H1 (cell line): ENCODE measurements around the gene LAG3. TPM values are rescaled to one million over a fixed set of nuclear protein-coding genes. Genes with fewer than 3 reads are reported as not detected.

Source experiments
- CTCF ChIA-PET: fragments of 300-600 bp; sonication (Branson Sonifier 250); formaldehyde crosslinking; loops from one replicate; lab custom pipeline; 2021; ENCODE audit not compliant: partially characterized antibody; lab: Charles Lee
- POLR2A ChIA-PET: fragments of 300-600 bp; sonication (Branson Sonifier 250); formaldehyde crosslinking; loops from one replicate; lab custom pipeline; 2021; ENCODE audit warnings: inconsistent platforms; ENCODE audit not compliant: partially characterized antibody; lab: Charles Lee
- DNase-seq, 2 experiments: peaks; one replicate each; pipeline versions ENCODE4 v3.0.0 to v3.0.0-alpha.2; 2010 to 2022; ENCODE audit warnings: low spot score in 2 of 2, low read depth in 1 of 2, mixed read lengths in 1 of 2
- FAIRE-seq: peaks from 2 replicates; lab custom pipeline; 2011; peaks lifted over from hg19 to GRCh38; lab: Jason Lieb, UNC
- H2AFZ ChIP-seq: 2 replicates; pipeline ENCODE4 v1.8.1; 2012; ENCODE audit warnings: low read length, inconsistent platforms
- H2AK5ac ChIP-seq: 2 replicates; pipeline ENCODE4 v1.6.1; 2013; ENCODE audit warnings: low read depth, low read length
- H2BK120ac ChIP-seq: replicated peaks from 2 replicates; pipeline ENCODE3; 2013; ENCODE audit warnings: low read depth, low read length, inconsistent platforms
- H2BK12ac ChIP-seq: 2 replicates; pipeline ENCODE4 v1.6.1; 2013; ENCODE audit warnings: low read depth, low read length
- H2BK15ac ChIP-seq: 2 replicates; pipeline ENCODE4 v1.6.1; 2013; ENCODE audit warnings: low read length
- H2BK20ac ChIP-seq: 2 replicates; pipeline ENCODE4 v1.6.1; 2013; ENCODE audit warnings: low read length
- H2BK5ac ChIP-seq: 2 replicates; pipeline ENCODE4 v1.6.1; 2013; ENCODE audit warnings: low read depth, low read length
- H3K14ac ChIP-seq: 2 replicates; pipeline ENCODE4 v1.6.1; 2013; ENCODE audit warnings: inconsistent platforms; ENCODE audit not compliant: insufficient read length
- H3K18ac ChIP-seq: 2 replicates; pipeline ENCODE4 v1.6.1; 2013; ENCODE audit warnings: low read length; ENCODE audit errors: extremely low read depth
- H3K23ac ChIP-seq: 2 replicates; pipeline ENCODE4 v1.6.1; 2013; ENCODE audit warnings: inconsistent platforms; ENCODE audit not compliant: insufficient read length
- H3K23me2 ChIP-seq: 2 replicates; pipeline ENCODE4 v1.6.1; 2013; ENCODE audit warnings: low read depth, low read length
- H3K27ac ChIP-seq: 2 replicates; pipeline ENCODE4 v1.6.1; 2011; ENCODE audit warnings: low read depth, low read length, inconsistent platforms
- H3K27me3 ChIP-seq, 4 experiments: replicated peaks in 1 of 4; 1 replicate in 1 of 4; 2 replicates in 3 of 4; pipeline versions ENCODE4 v1.6.1 to v1.8.1; 2011 to 2013; ENCODE audit warnings: low read length in 3 of 4, mild to moderate bottlenecking in 3 of 4, inconsistent platforms in 2 of 4, mixed read lengths in 2 of 4, moderate library complexity in 1 of 4; ENCODE audit not compliant: control insufficient read depth in 3 of 4, insufficient read depth in 3 of 4; ENCODE audit errors: extremely low read depth in 1 of 4
- H3K36me3 ChIP-seq, 4 experiments: 2 replicates each; pipeline versions ENCODE4 v1.6.1 to v1.8.1; 2011 to 2013; ENCODE audit warnings: mild to moderate bottlenecking in 4 of 4, low read length in 3 of 4, moderate library complexity in 2 of 4, control low read depth in 1 of 4, inconsistent platforms in 1 of 4; ENCODE audit not compliant: insufficient read depth in 4 of 4, control insufficient read depth in 2 of 4
- H3K4ac ChIP-seq: replicated peaks from 2 replicates; pipeline ENCODE3; 2013; ENCODE audit warnings: low read length, low read depth, mixed read lengths, inconsistent platforms; ENCODE audit not compliant: insufficient read length
- H3K4me1 ChIP-seq, 4 experiments: replicated peaks in 1 of 4; 1 replicate in 1 of 4; 2 replicates in 3 of 4; pipeline versions ENCODE4 v1.6.1 to v1.8.1; 2011 to 2013; ENCODE audit warnings: low read length in 3 of 4, inconsistent platforms in 2 of 4, mixed read lengths in 1 of 4; ENCODE audit not compliant: insufficient read depth in 4 of 4, control insufficient read depth in 3 of 4
- H3K4me2 ChIP-seq, 2 experiments: 2 replicates each; pipeline versions ENCODE4 v1.6.1 to v1.8.1; 2011 to 2013; ENCODE audit warnings: low read depth in 2 of 2, low read length in 2 of 2, control low read depth in 1 of 2, inconsistent platforms in 1 of 2, mild to moderate bottlenecking in 1 of 2; ENCODE audit not compliant: insufficient read depth in 1 of 2
- H3K4me3 ChIP-seq, 4 experiments: fragments of 200-600, 300-600 bp in 1 of 4; sonication (generic), shearing (Covaris generic), sonication (Bioruptor Twin) in 1 of 4; 2 replicates each; pipeline versions ENCODE4 v1.5.1 to v1.8.1; 2011 to 2016; ENCODE audit warnings: low read length in 4 of 4, low read depth in 3 of 4, control low read depth in 2 of 4, inconsistent platforms in 2 of 4, mild to moderate bottlenecking in 2 of 4, mixed read lengths in 1 of 4, moderate library complexity in 1 of 4; ENCODE audit not compliant: insufficient read depth in 2 of 4; ENCODE audit errors: extremely low read depth in 1 of 4
- H3K56ac ChIP-seq: replicated peaks from 2 replicates; pipeline ENCODE3; 2013; ENCODE audit warnings: low read depth, mild to moderate bottlenecking, mixed read lengths, low read length, inconsistent platforms; ENCODE audit not compliant: insufficient read length
- H3K79me1 ChIP-seq: 2 replicates; pipeline ENCODE4 v1.6.1; 2013; ENCODE audit warnings: low read depth, low read length, control low read depth
- H3K79me2 ChIP-seq, 2 experiments: 2 replicates each; pipeline versions ENCODE4 v1.6.1 to v1.8.1; 2012 to 2013; ENCODE audit warnings: low read length in 2 of 2, mild to moderate bottlenecking in 2 of 2, inconsistent platforms in 1 of 2; ENCODE audit not compliant: insufficient read depth in 2 of 2, control insufficient read depth in 1 of 2
- H3K9ac ChIP-seq, 4 experiments: replicated peaks in 1 of 4; 1 replicate in 1 of 4; 2 replicates in 3 of 4; pipeline versions ENCODE4 v1.6.1 to v1.8.1; 2011 to 2013; ENCODE audit warnings: low read depth in 3 of 4, low read length in 3 of 4, control low read depth in 2 of 4, mild to moderate bottlenecking in 2 of 4, moderate library complexity in 2 of 4, inconsistent platforms in 1 of 4; ENCODE audit errors: extremely low read depth in 1 of 4
- H3K9me3 ChIP-seq, 2 experiments: 2 replicates each; pipeline versions ENCODE4 v1.6.1 to v1.8.1; 2012 to 2013; ENCODE audit warnings: mild to moderate bottlenecking in 2 of 2, moderate library complexity in 2 of 2, control low read depth in 1 of 2, inconsistent platforms in 1 of 2, low read depth in 1 of 2, low read length in 1 of 2, mixed read lengths in 1 of 2; ENCODE audit not compliant: insufficient read depth in 2 of 2
- H4K20me1 ChIP-seq, 2 experiments: replicated peaks in 1 of 2; 2 replicates each; pipeline versions ENCODE3 to v1.8.1; 2011 to 2013; ENCODE audit warnings: inconsistent platforms in 2 of 2, low read length in 2 of 2, mild to moderate bottlenecking in 1 of 2; ENCODE audit not compliant: insufficient read depth in 2 of 2, control insufficient read depth in 1 of 2
- H4K5ac ChIP-seq: 2 replicates; pipeline ENCODE4 v1.6.1; 2013; ENCODE audit warnings: low read length, low read depth, mixed read lengths, inconsistent platforms; ENCODE audit not compliant: insufficient read length
- H4K8ac ChIP-seq: 2 replicates; pipeline ENCODE4 v1.8.0; 2013; ENCODE audit warnings: mild to moderate bottlenecking, moderate library complexity, low read length, inconsistent platforms; ENCODE audit not compliant: insufficient read depth; ENCODE audit errors: extremely low read depth
- H4K91ac ChIP-seq: replicated peaks from 2 replicates; pipeline ENCODE3; 2013; ENCODE audit warnings: low read length, mixed read lengths, inconsistent platforms; ENCODE audit not compliant: insufficient read length
- BRCA1 ChIP-seq: IDR thresholded peaks from 2 replicates; pipeline ENCODE4 v1.6.1; 2012; ENCODE audit warnings: low read depth, low read length, improper control_type of control experiment
- NANOG ChIP-seq: IDR thresholded peaks from 2 replicates; pipeline ENCODE4 v1.6.1; 2011; ENCODE audit warnings: low read length, low read depth, mild to moderate bottlenecking, inconsistent platforms; ENCODE audit not compliant: insufficient read depth, poor library complexity, severe bottlenecking
- PHF8 ChIP-seq: fragments of 200-600 bp; sonication (generic); conservative IDR thresholded peaks from 2 replicates; pipeline ENCODE4 v1.7.1; 2012; ENCODE audit warnings: low read depth, mild to moderate bottlenecking, inconsistent platforms, low read length, moderate library complexity
- POU5F1 ChIP-seq: IDR thresholded peaks from 2 replicates; pipeline ENCODE4 v1.6.1; 2011; ENCODE audit warnings: low read depth, mild to moderate bottlenecking, low read length, moderate library complexity
- RBBP5 ChIP-seq: IDR thresholded peaks from 2 replicates; pipeline ENCODE4 v1.7.1; 2012; ENCODE audit warnings: low read depth, mild to moderate bottlenecking, inconsistent platforms, low read length, moderate library complexity, borderline replicate concordance
- RNF2 ChIP-seq: fragments of 200-900, 300-1000 bp; sonication (generic); IDR thresholded peaks from 2 replicates; pipeline ENCODE4 v1.7.1; 2016; ENCODE audit warnings: borderline replicate concordance, low read depth, mild to moderate bottlenecking, antibody characterized with exemption, low read length; ENCODE audit not compliant: poor library complexity, severe bottlenecking; ENCODE audit errors: missing control alignments
- RXRA ChIP-seq: IDR thresholded peaks from 2 replicates; pipeline ENCODE4 v1.6.1; 2011; ENCODE audit warnings: low read depth, mild to moderate bottlenecking, low read length, moderate library complexity; ENCODE audit not compliant: insufficient read depth
- TAF7 ChIP-seq: optimal IDR thresholded peaks from 2 replicates; pipeline ENCODE3; 2011; ENCODE audit warnings: low read depth, mild to moderate bottlenecking, inconsistent platforms, low read length, moderate library complexity, borderline replicate concordance
- TBP ChIP-seq: IDR thresholded peaks from 2 replicates; pipeline ENCODE4 v1.6.1; 2011; ENCODE audit warnings: low read depth, low read length, improper control_type of control experiment
- whole genome bisulfite sequencing, 2 experiments: shearing (Covaris generic) in 1 of 2; methylation state at CpG; one replicate each; pipeline versions ENCODE4 v1.1.6 to v1.1.7; 2013 to 2015; ENCODE audit warnings: low lambda C conversion rate in 2 of 2, mixed read lengths in 2 of 2, inconsistent platforms in 1 of 2, low coverage in 1 of 2, missing lambda C conversion rate in 1 of 2; ENCODE audit not compliant: insufficient replicate concordance in 2 of 2, insufficient coverage in 1 of 2, insufficient read length in 1 of 2; ENCODE audit errors: extremely low coverage in 1 of 2, missing lambda C conversion rate in 1 of 2; 5-methylcytosine and 5-hydroxymethylcytosine counted together
- polyA plus RNA-seq, 7 experiments: library from polyadenylated mRNA; depleted of rRNA in 3 of 7; stranded (reverse) in 5 of 7; unstranded in 2 of 7; fragments of >200 nt in 5 of 7; fragments of 200-250 nt in 2 of 7; gene quantifications; 1 replicate in 5 of 7; 2 replicates in 1 of 7; 4 replicates in 1 of 7; pipeline versions ENCODE4 v1.2.1 to v1.2.3, GENCODE V29; 2011 to 2013; ENCODE audit warnings: missing spikeins in 2 of 7, mixed read lengths in 2 of 7
- total RNA-seq: library from RNA; stranded (reverse); fragmentation: NEBNext Ultra II Directional; extraction: Animal tissue kit (Norgen Biotek cat#: 25700); gene quantifications from 2 replicates; pipeline ENCODE4 v1.2.1, GENCODE V29; 2021

LAG3 gene
- total and polyA plus RNA-seq, 2 of the 8 experiments (the other 6 are each of a cell fraction or from before 2014, with no cell fraction given): 1.1 to 3.1 TPM

GRCh38 chr12:6723607-6724408 is 48.5 kb upstream of the LAG3 start, which contains the start of gene COPS7A:
TSS of gene COPS7A (plus strand) at chr12:6724046. CDS start at chr12:6724657, 611 bp downstream.
- H2BK15ac ChIP-seq: 0 out of 2 replicates have a peak within 1 kb of the TSS, but pooled peaks have one; percentile 67
- CTCF ChIA-PET: interaction anchor here (0.6 to 3.9 kb wide), 19 partner anchors 9 to 210 kb away, joined by 3 to 20 read pairs (median 4); partner anchors contain the start of genes MLF2 and ZNF384
- H3K79me2 ChIP-seq: peaks cover 0 to 3% of the 10 kb centered on the region in 2 experiments; a peak in 1 of 4 replicates
- H3K23ac ChIP-seq: no peak within 1 kb of the TSS
- peak within 1 kb of the TSS; percentile 79 to 97 for H3K4me2 ChIP-seq
- H2BK120ac ChIP-seq: no peak within 1 kb of the TSS
- FAIRE-seq: peak; percentile 75
- peak within 1 kb of the TSS; percentile 41 for H2BK5ac ChIP-seq
- H2AFZ ChIP-seq: peak within 1 kb of the TSS; percentile 47; the same call in 1 of the 2 replicates
- POLR2A ChIA-PET: interaction anchor here (0.6 to 4.8 kb wide), 20 partner anchors 9 to 221 kb away, joined by 3 to 25 read pairs (median 4); partner anchors contain the start of genes C12orf57, CDCA3, GAPDH and GPR162
- no peak within 1 kb of the TSS for H2AK5ac ChIP-seq
- no peaks in the 10 kb centered on the region; a peak in 2 of 7 replicates for H3K27me3 ChIP-seq
- H2BK12ac ChIP-seq: 0 out of 2 replicates have a peak within 1 kb of the TSS, but pooled peaks have one; percentile 11
- peak within 1 kb of the TSS; percentile 73 for H3K56ac ChIP-seq
- H4K5ac ChIP-seq: peak within 1 kb of the TSS; percentile 91
- H3K23me2 ChIP-seq: peaks cover 8% of the 10 kb centered on the region
- no peak within 1 kb of the TSS; the same call in 1 of the 2 replicates for H3K27ac ChIP-seq
- H3K14ac ChIP-seq: no peak within 1 kb of the TSS
- no peaks in the 10 kb centered on the region for H3K9me3 ChIP-seq
- no peaks in the 10 kb centered on the region for H4K20me1 ChIP-seq
- H3K36me3 ChIP-seq: peaks cover 0 to 7% (median 6%) of the 10 kb centered on the region in 4 experiments; a peak in 5 of 8 replicates
- peak within 1 kb of the TSS; percentile 8 to 94 (median 74) for H3K9ac ChIP-seq
- H3K4me3 ChIP-seq: peak within 1 kb of the TSS; percentile 58 to 91 (median 78)
- peak within 1 kb of the TSS; percentile 90; the same call in 1 of the 2 replicates for H4K8ac ChIP-seq
- no peak within 1 kb of the TSS for H2BK20ac ChIP-seq
- 2% methylated on average over 47 of the region's 49 CpGs; no CpG with 5 or more reads in 1 of the 2 experiments for WGBS, 2 experiments
- H3K4ac ChIP-seq: peak within 1 kb of the TSS; percentile 91
- peak; percentile 95 to 98 for DNase-seq
- peak within 1 kb of the TSS; percentile 9 for H3K18ac ChIP-seq
- no peaks in the 10 kb centered on the region; the same call in 1 of the 2 replicates for H3K79me1 ChIP-seq
- H3K4me1 ChIP-seq: peaks cover 0 to 2% (median under 1%) of the 10 kb centered on the region in 4 experiments; a peak in 3 of 7 replicates
- H4K91ac ChIP-seq: peak within 1 kb of the TSS; percentile 88
- TF ChIP-seq TBP (peak; percentile 61; the same call in 1 of the 2 replicates), TAF7 (no peak), NANOG (no peak), POU5F1 (no peak), BRCA1 (no peak), PHF8 (peak; percentile 56), RNF2 (no peak), RBBP5 (peak; percentile 39; the same call in 1 of the 2 replicates), RXRA (no peak)
